GM19395 (cell line): ENCODE measurements around the gene CERS4.

Experiments
- ATAC-seq: cut with Tn5 transposase; IDR thresholded peaks from one replicate; pipeline ENCODE4 v1.9.1; 2021; ENCODE audit warnings: mild to moderate bottlenecking, moderate library complexity; ENCODE audit not compliant: unreplicated experiment

Gene CERS4

DNA sequence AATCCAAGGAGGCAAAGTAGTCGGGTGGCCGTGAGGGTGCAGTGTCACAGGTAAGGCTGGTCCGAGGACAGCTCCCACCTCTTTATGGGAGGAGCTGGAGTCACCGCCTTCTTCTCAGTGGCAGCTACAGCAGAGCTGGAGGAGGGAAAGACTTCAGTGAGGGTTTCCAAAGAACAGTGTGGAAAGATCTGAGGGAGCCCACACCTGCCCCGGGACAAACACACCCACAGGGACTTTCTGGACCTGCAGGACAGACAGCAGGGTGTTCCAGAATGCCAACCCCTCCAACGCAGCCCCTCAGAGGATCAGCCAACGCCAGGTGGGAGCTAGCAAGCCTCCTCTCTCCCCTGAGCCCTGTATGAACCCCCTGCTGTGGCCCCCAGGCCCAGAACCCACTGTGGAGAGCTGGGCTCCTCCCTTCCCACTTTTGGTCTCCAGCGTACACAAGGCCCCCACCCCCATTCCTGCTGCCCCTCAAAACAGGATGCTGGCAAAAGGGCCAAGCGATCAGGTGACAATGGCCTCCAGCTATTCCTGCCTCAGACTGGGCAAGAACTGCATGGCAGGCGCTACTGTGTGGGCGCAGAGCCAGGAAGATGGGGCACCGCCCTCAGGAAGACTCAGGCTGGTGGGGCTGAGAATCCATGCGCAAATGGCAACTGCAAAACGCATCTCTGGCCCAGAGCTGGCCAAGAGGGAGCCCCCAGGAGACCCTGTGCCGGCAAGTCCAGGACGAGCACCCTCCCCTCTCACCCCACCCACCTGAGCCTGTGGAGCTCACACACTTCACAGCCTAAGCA, 102.5 kb downstream of the CERS4 start:
- ATAC-seq, result no peak
